HG03060 (cell line): ENCODE results near the gene ACOT6.
"Not testable (repeated sequence)": the region's sequence is repeated elsewhere in the genome, so short reads cannot be mapped to it uniquely, and the experiment has no call there.

Source experiments
- ATAC-seq: cut with Tn5 transposase; IDR thresholded peaks from one replicate; pipeline ENCODE4 v1.9.1; 2021; ENCODE audit warnings: low read depth, moderate number of reproducible peaks; ENCODE audit not compliant: unreplicated experiment

ACOT6 gene, protein sequence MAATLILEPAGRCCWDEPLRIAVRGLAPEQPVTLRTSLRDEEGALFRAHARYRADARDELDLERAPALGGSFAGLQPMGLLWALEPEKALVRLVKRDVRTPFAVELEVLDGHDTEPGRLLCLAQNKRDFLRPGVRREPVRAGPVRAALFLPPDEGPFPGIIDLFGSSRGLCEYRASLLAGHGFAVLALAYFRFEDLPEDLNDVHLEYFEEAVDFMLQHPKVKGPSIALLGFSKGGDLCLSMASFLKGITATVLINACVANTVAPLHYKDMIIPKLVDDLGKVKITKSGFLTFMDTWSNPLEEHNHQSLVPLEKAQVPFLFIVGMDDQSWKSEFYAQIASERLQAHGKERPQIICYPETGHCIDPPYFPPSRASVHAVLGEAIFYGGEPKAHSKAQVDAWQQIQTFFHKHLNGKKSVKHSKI

DNA sequence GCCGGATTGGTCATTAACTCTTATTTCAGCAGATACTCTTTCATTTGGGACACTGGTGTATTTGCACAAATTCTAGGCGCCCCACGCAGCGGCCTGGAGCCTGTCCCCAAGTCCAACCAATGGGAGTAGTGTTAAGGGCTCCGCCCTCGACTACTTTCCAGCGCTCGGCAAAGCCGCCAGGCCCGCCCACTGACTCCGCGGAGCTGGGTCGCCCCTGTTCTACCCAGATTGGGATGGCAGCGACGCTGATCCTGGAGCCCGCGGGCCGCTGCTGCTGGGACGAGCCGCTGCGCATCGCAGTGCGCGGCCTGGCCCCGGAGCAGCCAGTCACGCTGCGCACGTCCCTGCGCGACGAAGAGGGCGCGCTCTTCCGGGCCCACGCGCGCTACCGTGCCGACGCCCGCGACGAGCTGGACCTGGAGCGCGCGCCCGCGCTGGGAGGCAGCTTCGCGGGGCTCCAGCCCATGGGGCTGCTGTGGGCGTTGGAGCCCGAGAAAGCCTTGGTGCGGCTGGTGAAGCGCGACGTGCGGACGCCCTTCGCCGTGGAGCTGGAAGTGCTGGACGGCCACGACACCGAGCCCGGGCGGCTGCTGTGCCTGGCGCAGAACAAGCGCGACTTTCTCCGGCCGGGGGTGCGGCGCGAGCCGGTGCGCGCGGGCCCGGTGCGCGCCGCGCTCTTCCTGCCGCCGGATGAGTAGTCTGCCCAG lies at the start of gene ACOT6:
Gene ACOT6 (plus strand): TSS at position 179 of the 707 bp plus-strand sequence. CDS start 55 bp downstream, at position 234.
- ATAC-seq: no peak

DNA sequence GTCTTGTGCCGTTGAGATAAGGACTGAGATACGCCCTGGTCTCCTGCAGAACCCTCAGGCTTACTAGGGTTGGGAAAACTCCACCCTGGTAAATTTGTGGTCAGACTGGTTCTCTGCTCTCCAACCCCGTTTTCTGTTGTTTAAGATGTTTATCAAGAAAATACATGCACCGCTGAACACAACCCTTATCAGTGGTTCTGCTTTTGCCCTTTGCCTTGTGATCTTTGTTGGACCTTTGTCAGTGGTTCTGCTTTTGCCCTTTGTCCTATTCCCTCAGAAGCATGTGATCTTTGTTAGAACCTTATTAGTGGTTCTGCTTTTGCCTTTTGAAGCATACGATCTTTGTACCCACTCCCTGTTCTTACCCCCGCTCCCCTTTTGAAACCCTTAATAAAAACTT lies 49.6 kb upstream of the ACOT6 start:
- not testable (repeated sequence) for ATAC-seq

DNA sequence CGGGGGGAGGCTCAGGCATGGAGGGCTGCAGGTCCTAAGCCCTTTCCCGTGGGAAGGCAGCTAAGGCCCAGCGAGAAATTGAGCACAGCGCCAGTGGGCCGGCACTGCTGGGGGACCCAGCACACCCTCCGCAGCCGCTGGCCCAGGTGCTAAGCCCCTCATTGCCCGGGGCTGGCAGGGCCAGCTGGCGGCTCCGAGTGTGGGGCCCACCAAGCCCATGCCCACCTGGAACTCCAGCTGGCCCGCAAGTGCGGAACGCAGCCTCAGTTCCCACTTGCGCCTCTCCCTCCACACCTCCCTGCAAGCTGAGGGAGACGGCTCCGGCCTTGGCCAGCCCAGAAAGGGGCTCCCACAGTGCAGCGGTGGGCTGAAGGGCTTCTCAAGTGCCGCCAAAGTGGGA lies 45.9 kb upstream of the ACOT6 start:
- ATAC-seq: not testable (repeated sequence)

DNA sequence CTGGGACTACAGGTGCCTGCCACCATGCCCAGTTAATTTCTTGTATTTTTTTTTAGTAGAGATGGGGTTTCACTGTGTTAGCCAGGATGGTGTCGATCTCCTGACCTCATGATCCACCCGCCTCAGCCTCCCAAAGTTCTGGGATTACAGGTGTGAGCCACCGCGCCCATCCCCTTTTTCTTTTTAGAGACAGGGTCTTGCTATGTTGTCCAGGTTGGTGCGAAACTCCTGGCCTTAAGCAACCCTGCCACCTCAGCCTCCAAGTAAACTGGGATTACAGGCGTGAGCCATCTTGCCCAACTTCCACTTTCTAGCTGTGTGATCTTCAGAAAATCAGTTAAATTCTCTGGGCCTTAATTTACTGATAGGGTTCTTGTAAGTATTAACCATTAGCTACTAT lies 45.4 kb upstream of the ACOT6 start:
- ATAC-seq: not testable (repeated sequence)

DNA sequence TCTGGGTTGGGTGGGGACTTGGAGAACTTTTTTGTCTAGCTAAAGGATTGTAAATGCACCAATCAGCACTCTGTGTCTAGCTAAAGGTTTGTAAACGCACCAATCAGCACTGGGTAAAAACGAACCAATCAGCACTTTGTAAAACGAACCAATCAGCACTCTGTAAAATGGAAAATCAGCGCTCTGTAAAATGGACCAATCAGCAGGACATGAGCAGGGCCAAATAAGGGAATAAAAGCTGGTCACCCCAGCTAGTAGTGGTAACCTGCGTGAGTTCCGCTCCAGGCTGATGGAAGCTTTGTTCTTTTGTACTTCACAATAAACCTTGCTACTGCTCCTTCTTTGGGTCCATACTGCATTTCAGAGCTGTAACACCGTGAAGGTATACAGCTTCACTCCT lies 45.0 kb upstream of the ACOT6 start:
- no peak for ATAC-seq

DNA sequence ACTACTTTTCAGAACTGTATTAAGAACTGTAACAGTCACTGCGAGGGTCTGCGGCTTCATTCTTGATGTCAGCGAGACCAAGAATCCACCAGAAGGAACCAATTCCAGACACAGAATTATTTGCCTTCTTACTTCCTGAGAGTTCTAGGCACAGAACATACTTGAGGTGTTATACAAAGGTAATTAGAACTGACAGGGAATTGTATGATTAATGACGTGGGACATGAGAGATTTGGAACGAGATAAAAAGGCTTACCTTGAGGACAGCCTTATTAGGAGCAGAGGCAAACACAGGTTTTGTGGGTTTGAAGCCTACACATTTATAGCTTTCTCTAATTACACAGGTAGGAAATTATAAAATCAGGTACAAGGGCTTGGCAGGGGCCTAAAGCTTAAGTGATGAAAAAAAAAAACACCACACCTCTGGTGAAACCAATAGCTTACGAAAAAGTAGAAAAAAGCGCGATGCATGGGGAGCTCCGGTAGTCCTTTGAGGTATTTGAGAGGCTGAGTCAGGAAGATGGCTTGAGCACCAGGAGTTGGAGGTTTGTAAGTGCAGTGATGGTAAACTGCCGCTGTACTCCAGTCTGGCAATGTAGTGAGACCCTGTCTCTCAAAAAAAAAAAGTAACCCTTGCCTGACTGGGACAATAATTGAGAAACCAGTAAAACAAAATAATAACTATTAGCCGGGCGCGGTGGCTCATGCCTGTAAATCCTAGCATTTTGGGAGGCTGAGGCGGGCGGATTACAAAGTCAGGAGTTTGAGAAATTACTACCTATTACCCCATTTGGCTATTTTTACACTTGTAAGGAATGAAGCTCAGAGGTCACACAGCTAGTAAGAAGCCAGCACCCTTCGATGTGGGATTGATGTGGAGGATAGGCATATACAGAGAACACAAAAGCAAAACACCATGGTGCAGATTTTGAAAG lies 44.1 kb upstream of the ACOT6 start:
- no peak for ATAC-seq

DNA sequence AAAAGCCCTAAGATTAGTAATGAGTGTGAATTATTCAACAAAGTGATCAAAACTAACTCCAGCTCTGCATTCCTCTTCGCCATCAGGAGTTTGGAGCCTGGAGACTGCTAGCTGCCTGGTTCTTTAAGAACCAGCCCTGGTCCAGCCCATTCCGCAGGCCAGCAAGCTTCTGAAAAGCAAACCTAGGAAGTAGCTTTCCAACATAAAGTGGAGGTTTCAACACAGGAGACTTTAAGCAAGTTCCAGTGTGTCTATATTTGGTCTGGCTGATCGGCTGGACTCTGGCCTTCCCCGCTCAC lies 43.5 kb upstream of the ACOT6 start:
- not testable (repeated sequence) for ATAC-seq

DNA sequence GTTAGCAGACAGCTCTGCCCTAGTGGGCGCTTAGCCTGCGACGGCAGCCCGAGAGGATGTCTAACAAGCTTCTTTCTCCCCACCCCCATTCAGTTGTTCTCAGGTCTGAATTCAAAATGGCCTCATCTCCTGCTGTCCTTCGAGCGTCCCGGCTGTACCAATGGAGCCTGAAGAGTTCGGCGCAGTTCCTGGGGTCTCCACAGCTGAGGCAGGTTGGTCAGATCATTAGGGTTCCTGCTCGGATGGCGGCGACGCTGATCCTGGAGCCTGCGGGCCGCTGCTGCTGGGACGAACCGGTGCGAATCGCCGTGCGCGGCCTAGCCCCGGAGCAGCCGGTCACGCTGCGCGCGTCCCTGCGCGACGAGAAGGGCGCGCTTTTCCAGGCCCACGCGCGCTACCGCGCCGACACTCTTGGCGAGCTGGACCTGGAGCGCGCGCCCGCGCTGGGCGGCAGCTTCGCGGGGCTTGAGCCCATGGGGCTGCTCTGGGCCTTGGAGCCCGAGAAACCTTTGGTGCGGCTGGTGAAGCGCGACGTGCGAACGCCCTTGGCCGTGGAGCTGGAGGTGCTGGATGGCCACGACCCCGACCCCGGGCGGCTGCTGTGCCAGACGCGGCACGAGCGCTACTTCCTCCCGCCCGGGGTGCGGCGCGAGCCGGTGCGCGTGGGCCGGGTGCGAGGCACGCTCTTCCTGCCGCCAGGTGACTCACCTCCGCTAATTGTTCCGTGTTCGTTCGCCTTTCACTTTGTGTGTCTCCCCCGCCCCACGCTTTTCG lies 42.9 kb upstream of the ACOT6 start, which contains the start of gene ACOT2:
Gene ACOT2 (plus strand): TSS at position 29 of the 774 bp plus-strand sequence. CDS start 28 bp downstream, at position 57.
- ATAC-seq: not testable (repeated sequence)

DNA sequence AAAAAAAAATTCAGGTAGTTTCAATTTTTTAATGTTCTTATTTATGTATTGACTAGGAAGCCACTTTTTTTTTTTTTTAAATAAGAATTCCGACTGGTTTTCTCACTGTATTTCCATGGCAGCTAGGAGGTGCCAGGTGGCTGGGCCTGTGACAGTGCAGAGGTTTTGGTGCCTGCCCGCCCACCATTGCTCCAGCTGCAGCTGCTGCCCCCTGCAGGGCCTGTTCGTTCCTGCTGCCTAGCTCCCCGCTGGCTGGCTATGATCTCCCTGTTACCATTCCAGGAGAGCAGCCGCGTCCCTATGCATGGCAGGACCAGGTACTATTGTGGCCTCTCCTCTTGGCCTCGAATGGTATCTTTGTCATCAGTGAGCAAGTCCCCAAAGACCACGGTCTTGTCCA lies 41.4 kb upstream of the ACOT6 start:
- ATAC-seq: not testable (repeated sequence)

DNA sequence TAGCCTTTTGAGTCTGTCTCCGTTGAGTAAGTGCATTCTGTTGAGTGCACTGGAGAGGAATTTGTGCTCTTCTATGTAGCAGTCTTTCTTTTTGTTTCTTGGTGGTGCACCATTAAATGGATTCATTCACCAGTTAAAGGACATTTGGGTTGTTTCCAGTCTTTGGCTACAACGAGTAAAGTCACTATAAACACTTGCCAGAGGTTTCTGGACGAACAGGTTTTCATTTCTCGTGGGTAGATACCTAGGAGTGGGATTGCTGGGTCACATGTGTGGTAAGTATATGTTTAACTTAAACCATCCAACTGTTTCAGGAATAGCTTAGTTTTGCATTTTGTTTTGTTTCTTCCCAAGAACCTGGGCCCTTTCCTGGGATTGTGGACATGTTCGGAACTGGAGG lies 39.3 kb upstream of the ACOT6 start:
- ATAC-seq: not testable (repeated sequence)

DNA sequence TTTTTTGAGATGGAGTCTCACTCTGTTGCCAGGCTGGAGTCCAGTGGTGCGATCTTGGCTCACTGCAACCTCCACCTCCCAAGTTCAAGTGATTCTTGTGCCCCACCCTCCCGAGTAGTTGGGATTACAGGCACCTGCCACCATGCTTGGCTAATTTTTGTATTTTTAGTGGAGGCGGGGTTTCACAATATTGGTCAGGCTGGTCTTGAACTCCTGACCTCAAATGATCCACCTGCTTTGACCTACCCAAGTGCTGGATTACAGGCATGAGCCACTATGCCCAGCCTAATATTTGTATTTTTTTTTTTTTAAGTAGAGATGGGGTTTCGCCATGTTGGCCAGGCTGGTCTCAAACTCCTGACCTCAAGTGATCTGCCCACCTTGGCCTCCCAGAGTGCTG lies 38.6 kb upstream of the ACOT6 start:
- ATAC-seq: not testable (repeated sequence)

DNA sequence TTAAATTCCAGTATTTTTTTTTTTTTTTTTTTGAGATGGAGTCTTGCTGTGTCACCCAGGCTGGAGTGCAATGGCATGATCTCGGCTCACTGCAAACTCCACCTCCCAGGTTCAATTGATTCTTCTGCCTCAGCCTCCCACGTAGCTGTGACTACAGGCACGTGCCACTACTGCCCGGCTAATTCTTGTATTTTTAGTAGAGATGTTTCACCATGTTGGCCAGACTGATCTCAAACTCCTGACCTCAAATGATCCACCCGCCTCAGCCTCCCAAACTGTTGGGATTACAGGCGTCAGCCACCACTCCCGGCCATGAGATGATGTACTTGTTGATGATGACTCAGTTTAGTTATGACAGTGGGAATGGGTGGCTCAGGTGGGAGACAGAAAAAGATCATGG lies 38.1 kb upstream of the ACOT6 start:
- not testable (repeated sequence) for ATAC-seq

DNA sequence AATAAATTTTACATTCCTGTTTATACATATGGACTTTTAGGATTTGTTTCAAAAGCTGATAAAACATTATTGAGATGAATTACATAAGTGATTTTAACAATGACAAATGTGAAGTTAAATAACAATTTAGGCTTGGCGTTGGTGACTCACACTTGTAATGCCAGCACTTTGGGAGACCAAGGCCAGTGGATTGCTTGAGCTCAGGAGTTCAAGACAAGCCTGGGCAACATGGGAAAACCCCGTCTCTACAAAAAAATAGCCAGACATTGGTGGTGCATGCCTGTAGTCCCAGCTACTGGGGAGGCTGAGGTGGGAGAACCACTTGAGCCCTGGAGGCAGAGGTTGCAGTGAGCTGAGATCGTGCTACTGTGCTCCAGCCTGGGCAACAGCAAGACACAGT lies 35.9 kb upstream of the ACOT6 start:
- ATAC-seq: no peak

DNA sequence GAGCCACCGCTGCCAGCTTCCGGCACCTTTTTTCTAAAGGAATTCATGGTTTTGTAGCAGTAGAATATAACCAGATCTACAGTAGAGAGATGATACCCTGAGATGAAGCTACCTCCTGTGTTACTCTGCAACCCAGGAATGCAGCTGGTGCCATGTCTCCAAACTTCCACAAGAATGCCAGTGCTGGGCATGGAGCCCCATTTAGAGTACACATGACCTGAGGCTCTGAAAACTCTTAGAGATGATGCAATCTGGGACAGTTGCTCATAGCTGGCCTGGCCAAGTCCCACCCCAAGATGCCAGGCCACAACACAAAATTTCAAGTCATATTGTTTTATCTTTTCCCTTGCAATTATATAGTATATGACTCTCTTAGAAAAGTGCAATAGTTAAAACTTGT lies 35.1 kb upstream of the ACOT6 start:
- ATAC-seq: not testable (repeated sequence)

DNA sequence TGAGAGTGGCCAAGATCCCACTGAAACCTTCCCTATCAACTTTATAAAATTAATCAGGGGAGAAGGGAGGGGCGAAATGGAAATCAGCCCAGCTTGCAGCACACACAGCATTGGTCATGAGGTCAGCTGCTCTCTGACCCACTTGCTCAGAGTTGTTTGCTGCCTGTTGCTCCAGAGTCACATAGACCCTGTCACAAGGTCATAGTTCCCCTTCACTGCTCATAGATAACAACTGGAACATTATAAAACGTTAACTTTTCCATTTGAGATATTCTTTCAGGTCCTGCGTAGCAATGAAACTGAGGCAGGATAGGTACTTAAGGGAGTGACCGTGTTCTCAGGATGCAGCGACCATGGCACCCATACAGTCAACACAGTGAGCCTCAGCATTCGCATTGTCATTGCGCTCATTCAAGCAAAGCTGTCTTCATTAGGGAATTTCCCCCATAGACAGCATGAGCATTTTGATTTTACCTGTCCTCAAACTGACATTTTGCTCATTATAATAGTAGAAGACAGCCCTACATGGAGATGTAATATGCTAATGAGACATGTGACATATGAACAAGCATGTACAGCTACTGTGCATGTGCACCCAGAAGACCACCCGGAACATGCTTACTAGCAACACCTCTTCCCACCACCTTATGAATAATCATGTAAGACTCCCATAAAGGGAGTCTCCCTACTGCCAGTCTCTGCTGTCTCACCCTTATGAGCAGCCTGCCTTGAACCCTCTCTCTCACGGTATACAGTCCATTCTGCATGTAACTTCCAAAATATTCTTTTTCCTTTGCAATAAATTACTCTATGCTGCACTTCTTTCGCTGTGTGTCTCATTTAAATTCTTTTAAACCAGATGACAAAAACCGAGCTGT lies 30.0 kb upstream of the ACOT6 start:
- not testable (repeated sequence) for ATAC-seq

DNA sequence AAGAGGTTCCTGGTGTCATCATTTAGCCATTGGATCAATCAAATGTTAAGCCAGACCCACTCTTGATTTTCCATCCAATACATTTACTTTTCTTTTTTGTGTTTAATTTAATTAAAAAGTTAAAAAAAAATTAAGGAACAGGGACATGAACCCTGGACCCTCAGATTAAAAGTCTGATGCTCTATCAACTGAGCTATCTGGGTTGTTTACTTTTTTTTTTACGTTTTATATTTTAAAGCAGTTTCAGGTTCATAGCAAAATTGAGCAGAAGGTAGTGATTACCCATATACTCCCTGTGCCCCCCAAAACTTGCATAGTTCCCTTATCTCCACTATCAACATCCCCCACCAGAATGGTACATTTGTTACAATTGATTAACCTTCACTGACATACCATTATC lies 23.6 kb upstream of the ACOT6 start:
- ATAC-seq: no peak

DNA sequence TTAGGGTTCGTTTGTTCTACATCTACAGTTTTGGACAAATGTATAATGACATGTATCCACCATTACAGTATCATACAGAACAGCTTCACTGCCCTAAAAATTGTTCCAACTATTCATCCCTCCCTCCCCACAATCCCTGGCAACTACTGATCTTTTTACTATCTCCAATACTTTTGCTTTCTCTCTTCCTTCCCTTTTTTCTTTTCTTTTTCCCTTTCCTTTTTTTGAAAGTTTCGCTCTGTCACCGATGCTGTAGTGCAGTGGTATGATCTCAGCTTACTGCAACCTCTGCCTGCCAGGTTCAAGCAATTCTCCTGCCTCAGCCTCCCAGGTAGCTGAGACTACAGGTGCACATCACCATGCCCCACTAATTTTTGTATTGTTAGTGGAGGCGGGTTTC lies 23.2 kb upstream of the ACOT6 start:
- no peak for ATAC-seq

DNA sequence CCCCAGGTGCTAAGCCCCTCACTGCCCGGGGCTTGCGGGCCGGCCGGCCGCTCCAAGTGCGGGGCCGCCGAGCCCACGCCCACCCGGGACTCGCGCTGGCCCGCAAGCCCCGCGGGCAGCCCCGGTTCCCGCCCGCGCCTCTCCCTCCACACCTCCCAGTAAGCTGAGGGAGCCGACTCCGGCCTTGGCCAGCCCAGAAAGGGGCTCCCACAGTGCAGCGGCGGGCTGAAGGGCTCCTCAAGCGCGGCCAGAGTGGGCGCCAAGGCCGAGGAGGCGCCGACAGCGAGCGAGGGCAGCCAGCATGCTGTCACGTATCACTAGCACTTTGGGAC lies 21.7 kb upstream of the ACOT6 start:
- ATAC-seq: not testable (repeated sequence)
